ENCODE measurements around the gene TKT.

GRCh38 chr3:53194210-53195065 is 61.4 kb downstream of the TKT start:
- no peak for TF ChIP-seq CTCF (IDR thresholded peaks at IDR 0.05 in 4 of 5, conservative IDR thresholded peaks at IDR 0.05 in 1 of 5)
- no peak for TF ChIP-seq POLR2A (IDR thresholded peaks at IDR 0.05)
